ENCODE data around the gene MYRIP.

MYRIP gene

GRCh38 chr3:40299721-40300335, 490.4 kb downstream of the MYRIP start:
- no peak for DNase-seq

DNA sequence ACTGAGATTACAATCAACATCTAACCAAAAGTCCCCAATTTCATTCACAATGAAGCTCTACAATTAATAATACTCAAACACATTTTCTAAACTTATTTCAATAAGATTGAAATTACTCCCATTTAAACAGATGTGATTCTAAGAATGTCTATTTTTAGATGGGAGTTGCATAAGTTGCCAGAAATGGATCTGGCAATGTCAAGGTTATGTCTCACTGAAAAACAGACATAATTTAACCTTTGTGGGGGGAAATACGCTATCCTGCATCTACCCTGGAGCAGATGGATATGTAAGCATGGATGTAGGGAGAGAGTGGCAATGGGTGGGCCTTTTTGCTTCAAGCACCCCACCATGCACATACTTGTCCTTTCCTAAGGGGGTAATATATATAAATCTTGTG, 493.4 kb downstream of the MYRIP start:
- DNase-seq: no peak

DNA sequence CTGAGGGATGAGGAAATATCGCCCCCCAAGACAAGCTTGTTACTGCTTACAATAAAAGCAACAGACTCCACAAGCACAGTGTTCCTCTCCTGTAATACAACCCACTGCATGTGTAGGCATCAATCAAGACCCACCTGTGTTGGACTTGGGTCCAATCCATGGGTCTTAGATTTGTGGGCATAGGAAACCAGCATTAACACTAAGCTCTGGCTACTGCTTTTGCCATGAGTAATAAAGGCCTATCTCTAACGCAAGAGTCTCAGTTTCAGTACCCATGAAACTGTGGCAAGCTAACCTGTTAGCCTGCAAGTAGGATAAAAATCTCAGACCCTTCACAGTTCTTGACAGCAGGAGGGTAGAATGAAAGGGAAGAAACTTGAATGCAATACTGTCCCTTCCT, 494.9 kb downstream of the MYRIP start:
- DNase-seq: no peak

GRCh38 chr3:40306336-40306735, 496.9 kb downstream of the MYRIP start:
- no peak for DNase-seq

GRCh38 chr3:40307176-40307575, 497.8 kb downstream of the MYRIP start:
- DNase-seq: no peak

- DNase-seq: no peak
Measured at GRCh38 chr3:40308725-40309417, 499.5 kb downstream of the MYRIP start.

- DNase-seq: peak; percentile 62
Measured at GRCh38 chr3:40309418-40309924, 500.1 kb downstream of the MYRIP start, which contains the start of gene EIF1B. Gene EIF1B, plus strand, starts transcription at chr3:40309707. Its CDS starts 235 bp downstream, at chr3:40309942.

Measured in NCI-H1436 treated with DMSO at 0.1 percent for 48 hours (cell line).